ENCODE data around the gene TREML4. TPM values are rescaled to one million over a fixed set of nuclear protein-coding genes. Genes with fewer than 3 reads are reported as not detected.

The TREML4 gene
- total and polyA plus RNA-seq, 10 of the 15 experiments (the other 5 are each of a cell fraction or from before 2014, with no cell fraction given) = not detected

DNA sequence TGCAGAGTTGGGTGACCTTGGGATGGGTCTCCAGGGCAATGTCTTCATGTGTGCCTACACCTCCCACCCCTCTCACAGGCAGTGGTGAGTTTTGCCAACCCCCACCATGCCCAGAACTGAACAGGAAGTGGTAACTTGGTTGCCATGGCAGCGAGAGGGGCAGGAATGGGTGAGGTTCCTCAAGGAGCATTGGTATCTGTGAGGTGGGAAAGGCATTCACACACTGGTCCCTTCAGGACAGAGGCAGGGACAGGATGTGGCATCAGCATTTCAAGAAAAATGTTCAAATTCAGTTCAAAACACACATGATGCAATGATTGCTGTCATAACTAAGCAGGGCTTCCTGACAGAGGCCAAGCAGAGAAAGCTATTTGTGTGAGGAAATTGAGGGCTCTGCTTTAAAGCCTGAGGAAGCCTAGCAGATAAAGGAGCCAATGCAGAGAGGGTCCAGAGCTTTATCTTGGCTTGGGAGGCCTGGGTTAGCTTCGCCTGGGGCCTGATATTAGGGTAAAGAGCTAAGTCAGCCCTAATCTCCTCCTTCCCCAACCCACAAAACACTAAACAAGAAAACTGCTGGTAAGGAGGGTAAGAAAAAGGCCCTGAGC is 27.8 kb upstream of the TREML4 start (continued):
- TF ChIP-seq TBL1XR1 (IDR thresholded peaks at IDR 0.05; ENCODE audit: low read depth, low read length) (no peak), SPI1 (IDR thresholded peaks at IDR 0.05; ENCODE audit: borderline replicate concordance, insufficient read depth, low read depth, low read length) (peak; percentile 45; the same call in 1 of the 2 replicates), LARP7 (IDR thresholded peaks at IDR 0.05) (no peak), IKZF1 (conservative IDR thresholded peaks at IDR 0.05) (peak; percentile 2; the same call in 1 of the 2 replicates), MYB (IDR thresholded peaks at IDR 0.05; ENCODE audit: borderline replicate concordance, low read depth, low read length) (no peak), FOXK2 (IDR thresholded peaks at IDR 0.05) (no peak), KLF5 (IDR thresholded peaks at IDR 0.05; ENCODE audit: partially characterized antibody) (no peak), IKZF2 (IDR thresholded peaks at IDR 0.05) (peak in 1 of 2 experiments; percentile 26; a peak in 2 of 4 replicates), USF1 (IDR thresholded peaks at IDR 0.05; ENCODE audit: borderline replicate concordance, extremely low read length, insufficient read depth, low read depth, low read length) (no peak), STAT3 (IDR thresholded peaks at IDR 0.05; ENCODE audit: low read depth, low read length) (no peak), CBX5 (IDR thresholded peaks at IDR 0.05; ENCODE audit: low read depth) (no peak), ZZZ3 (IDR thresholded peaks at IDR 0.05; ENCODE audit: control insufficient read depth, insufficient read length, low read depth) (no peak), RFX5 (IDR thresholded peaks at IDR 0.05; ENCODE audit: low read depth, low read length) (no peak), BMI1 (IDR thresholded peaks at IDR 0.05; ENCODE audit: borderline replicate concordance) (peak; percentile 91), POLR2AphosphoS5 (IDR thresholded peaks at IDR 0.05; ENCODE audit: low read length) (no peak), SMARCA5 (IDR thresholded peaks at IDR 0.05) (no peak), EP300 (IDR thresholded peaks at IDR 0.05; ENCODE audit: borderline replicate concordance in 1 of 2, control insufficient read depth in 1 of 2, low read depth in 2 of 2, low read length in 2 of 2) (no peak), RUNX3 (IDR thresholded peaks at IDR 0.05; ENCODE audit: low read length) (peak; percentile 49; the same call in 1 of the 2 replicates), ZBED1 (IDR thresholded peaks at IDR 0.05; ENCODE audit: borderline replicate concordance) (no peak)
- TF ChIP-seq, protein P1, sequence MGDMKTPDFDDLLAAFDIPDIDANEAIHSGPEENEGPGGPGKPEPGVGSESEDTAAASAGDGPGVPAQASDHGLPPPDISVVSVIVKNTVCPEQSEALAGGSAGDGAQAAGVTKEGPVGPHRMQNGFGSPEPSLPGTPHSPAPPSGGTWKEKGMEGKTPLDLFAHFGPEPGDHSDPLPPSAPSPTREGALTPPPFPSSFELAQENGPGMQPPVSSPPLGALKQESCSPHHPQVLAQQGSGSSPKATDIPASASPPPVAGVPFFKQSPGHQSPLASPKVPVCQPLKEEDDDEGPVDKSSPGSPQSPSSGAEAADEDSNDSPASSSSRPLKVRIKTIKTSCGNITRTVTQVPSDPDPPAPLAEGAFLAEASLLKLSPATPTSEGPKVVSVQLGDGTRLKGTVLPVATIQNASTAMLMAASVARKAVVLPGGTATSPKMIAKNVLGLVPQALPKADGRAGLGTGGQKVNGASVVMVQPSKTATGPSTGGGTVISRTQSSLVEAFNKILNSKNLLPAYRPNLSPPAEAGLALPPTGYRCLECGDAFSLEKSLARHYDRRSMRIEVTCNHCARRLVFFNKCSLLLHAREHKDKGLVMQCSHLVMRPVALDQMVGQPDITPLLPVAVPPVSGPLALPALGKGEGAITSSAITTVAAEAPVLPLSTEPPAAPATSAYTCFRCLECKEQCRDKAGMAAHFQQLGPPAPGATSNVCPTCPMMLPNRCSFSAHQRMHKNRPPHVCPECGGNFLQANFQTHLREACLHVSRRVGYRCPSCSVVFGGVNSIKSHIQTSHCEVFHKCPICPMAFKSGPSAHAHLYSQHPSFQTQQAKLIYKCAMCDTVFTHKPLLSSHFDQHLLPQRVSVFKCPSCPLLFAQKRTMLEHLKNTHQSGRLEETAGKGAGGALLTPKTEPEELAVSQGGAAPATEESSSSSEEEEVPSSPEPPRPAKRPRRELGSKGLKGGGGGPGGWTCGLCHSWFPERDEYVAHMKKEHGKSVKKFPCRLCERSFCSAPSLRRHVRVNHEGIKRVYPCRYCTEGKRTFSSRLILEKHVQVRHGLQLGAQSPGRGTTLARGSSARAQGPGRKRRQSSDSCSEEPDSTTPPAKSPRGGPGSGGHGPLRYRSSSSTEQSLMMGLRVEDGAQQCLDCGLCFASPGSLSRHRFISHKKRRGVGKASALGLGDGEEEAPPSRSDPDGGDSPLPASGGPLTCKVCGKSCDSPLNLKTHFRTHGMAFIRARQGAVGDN (IDR thresholded peaks at IDR 0.05) = peak; percentile 49; the same call in 1 of the 2 replicates
- TF ChIP-seq, protein P2, sequence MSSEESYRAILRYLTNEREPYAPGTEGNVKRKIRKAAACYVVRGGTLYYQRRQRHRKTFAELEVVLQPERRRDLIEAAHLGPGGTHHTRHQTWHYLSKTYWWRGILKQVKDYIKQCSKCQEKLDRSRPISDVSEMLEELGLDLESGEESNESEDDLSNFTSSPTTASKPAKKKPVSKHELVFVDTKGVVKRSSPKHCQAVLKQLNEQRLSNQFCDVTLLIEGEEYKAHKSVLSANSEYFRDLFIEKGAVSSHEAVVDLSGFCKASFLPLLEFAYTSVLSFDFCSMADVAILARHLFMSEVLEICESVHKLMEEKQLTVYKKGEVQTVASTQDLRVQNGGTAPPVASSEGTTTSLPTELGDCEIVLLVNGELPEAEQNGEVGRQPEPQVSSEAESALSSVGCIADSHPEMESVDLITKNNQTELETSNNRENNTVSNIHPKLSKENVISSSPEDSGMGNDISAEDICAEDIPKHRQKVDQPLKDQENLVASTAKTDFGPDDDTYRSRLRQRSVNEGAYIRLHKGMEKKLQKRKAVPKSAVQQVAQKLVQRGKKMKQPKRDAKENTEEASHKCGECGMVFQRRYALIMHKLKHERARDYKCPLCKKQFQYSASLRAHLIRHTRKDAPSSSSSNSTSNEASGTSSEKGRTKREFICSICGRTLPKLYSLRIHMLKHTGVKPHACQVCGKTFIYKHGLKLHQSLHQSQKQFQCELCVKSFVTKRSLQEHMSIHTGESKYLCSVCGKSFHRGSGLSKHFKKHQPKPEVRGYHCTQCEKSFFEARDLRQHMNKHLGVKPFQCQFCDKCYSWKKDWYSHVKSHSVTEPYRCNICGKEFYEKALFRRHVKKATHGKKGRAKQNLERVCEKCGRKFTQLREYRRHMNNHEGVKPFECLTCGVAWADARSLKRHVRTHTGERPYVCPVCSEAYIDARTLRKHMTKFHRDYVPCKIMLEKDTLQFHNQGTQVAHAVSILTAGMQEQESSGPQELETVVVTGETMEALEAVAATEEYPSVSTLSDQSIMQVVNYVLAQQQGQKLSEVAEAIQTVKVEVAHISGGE (CRISPR knock-in tag; IDR thresholded peaks at IDR 0.05) = no peak
- TF ChIP-seq, protein P3, sequence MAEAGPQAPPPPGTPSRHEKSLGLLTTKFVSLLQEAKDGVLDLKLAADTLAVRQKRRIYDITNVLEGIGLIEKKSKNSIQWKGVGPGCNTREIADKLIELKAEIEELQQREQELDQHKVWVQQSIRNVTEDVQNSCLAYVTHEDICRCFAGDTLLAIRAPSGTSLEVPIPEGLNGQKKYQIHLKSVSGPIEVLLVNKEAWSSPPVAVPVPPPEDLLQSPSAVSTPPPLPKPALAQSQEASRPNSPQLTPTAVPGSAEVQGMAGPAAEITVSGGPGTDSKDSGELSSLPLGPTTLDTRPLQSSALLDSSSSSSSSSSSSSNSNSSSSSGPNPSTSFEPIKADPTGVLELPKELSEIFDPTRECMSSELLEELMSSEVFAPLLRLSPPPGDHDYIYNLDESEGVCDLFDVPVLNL (IDR thresholded peaks at IDR 0.05; ENCODE audit: low read depth, low read length) = no peak
